Nephron progenitor cell (in vitro differentiated cells): ENCODE measurements around the gene CCL8.

Source experiments
- DNase-seq: peaks from one replicate; pipeline ENCODE4 v3.0.0; 2021
- H3K27ac Mint-ChIP-seq: 2 replicates; pipeline ENCODE4 v1.8.0; 2021; ENCODE audit warnings: mild to moderate bottlenecking, moderate library complexity, mixed read lengths
- H3K27me3 Mint-ChIP-seq: 2 replicates; pipeline ENCODE4 v1.8.0; 2021; ENCODE audit warnings: mild to moderate bottlenecking, low read depth, mixed read lengths; ENCODE audit not compliant: poor library complexity
- H3K36me3 Mint-ChIP-seq: 2 replicates; pipeline ENCODE4 v1.8.0; 2021; ENCODE audit warnings: low read depth, mixed read lengths
- H3K4me1 Mint-ChIP-seq: 2 replicates; pipeline ENCODE4 v1.8.0; 2021; ENCODE audit warnings: mixed read lengths
- H3K4me3 Mint-ChIP-seq: 2 replicates; pipeline ENCODE4 v1.8.0; 2021; ENCODE audit warnings: mild to moderate bottlenecking, moderate library complexity, mixed read lengths
- H3K9me3 Mint-ChIP-seq: 2 replicates; pipeline ENCODE4 v1.8.0; 2021; ENCODE audit warnings: mild to moderate bottlenecking, moderate library complexity, mixed read lengths
- CTCF ChIP-seq: fragments of 200-600 bp; sonication (generic); IDR thresholded peaks from 2 replicates; pipeline ENCODE4 v1.5.0; 2021; ENCODE audit warnings: antibody characterized with exemption

The CCL8 gene

DNA sequence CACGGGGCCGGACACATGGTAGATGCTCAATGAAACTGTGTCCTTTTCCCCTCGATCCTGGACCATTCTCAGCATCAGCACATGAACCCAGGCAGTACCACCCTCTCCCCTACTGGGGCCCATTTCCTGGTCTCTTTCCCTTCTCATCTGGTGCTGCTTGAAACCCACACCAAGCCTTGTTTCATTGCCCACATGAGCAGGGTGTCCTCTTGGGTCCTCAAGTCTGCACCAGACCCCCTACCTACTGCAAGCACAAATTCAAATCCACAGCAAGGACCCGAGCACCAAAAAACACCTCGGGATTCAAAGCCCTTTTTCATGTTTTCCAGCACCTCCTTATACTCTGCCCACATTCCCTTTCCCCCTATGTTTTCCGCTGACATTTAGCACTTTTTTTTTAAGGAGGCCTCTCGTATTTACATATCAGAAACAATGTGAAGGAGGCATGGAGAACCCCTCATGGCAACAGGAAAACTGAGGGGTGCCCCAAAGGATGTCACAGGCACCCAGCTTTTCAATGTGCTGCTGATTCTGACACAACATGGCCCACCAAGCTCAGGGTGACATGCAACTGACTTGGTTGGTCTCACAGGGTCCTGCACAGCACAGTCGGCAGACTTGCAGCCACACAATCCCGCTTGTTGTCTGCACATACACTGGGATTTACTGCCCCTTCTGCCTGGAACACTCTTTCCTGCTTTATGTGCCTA, 48.4 kb downstream of the CCL8 start:
- no peak for DNase-seq
- no peak overlapping the region for H3K4me3 Mint-ChIP-seq
- no peaks in the 10 kb centered on the region for H3K9me3 Mint-ChIP-seq
- peaks cover 19% of the 10 kb centered on the region for H3K27me3 Mint-ChIP-seq
- TF ChIP-seq CTCF, result no peak
- H3K36me3 Mint-ChIP-seq, result no peaks in the 10 kb centered on the region
- peaks cover 17% of the 10 kb centered on the region for H3K4me1 Mint-ChIP-seq
- no peak overlapping the region for H3K27ac Mint-ChIP-seq

DNA sequence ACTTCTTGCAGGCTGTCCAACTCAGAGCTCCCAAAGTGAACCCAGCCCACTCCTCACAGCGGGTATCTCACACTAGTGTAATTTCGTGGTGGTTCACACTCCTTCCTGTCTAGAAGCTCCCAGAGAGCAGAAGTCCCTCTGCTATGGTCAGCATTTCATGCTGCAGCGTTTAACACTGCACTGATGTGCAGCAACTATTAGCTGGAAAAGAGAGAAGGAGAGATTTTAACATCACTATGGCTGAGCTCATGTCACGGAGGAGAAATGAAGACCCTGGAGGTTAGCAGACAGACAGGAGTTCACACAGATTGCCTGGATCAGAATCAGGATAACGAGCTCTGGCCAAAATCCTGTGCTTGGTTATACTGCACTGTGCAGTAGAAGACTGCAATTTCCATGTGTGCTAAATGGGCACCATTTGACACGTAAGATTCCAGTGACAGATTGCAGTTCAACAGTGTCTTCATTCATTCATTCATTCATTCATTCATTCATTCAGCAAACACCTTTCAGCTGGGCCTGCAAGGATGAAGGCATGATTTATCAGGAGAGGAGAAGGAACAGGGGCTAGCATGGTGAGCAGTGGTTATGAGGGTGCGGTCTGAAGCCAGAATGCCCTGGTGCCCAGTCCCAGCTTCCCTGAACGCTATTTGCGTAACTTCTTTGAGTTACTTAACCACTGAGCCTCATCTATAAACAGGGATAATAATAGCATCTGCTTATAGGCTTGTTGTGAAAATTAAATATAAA, 49.1 kb downstream of the CCL8 start:
- Mint-ChIP-seq H3K36me3 (no peaks in the 10 kb centered on the region), H3K4me1 (peaks cover 17% of the 10 kb centered on the region), H3K4me3 (no peak overlapping the region), H3K27ac (no peak overlapping the region), H3K27me3 (peaks cover 13% of the 10 kb centered on the region), H3K9me3 (no peaks in the 10 kb centered on the region)
- no peak for TF ChIP-seq CTCF
- DNase-seq, result no peak

GRCh38 chr17:34368946-34369500, 49.8 kb downstream of the CCL8 start:
- H3K27ac Mint-ChIP-seq, result no peak overlapping the region

DNA sequence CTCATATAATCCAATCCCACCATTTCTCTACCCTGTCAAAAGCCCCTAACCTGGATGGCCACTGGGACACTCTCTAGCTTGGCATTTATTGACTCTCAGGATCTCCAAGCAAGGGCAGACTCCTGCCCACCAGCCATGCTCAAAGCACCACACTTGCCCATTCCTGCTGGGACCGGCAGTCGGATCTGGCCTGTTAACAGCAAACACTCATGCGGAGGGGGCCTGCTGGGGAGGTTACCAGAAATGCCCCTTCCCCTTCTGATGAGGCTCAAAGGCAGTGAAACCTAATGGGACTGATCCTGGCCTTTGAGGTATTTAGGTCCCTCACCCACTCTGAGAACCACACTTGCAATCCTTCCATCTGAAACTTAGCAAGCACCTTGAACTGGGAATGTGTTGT, 50.3 kb downstream of the CCL8 start:
- no peaks in the 10 kb centered on the region for H3K36me3 Mint-ChIP-seq
- no peak overlapping the region for H3K4me3 Mint-ChIP-seq
- H3K9me3 Mint-ChIP-seq, result no peaks in the 10 kb centered on the region
- no peak overlapping the region for H3K27ac Mint-ChIP-seq
- no peak for DNase-seq
- H3K27me3 Mint-ChIP-seq, result peaks cover 15% of the 10 kb centered on the region
- peaks cover 17% of the 10 kb centered on the region for H3K4me1 Mint-ChIP-seq
- TF ChIP-seq CTCF, result no peak

More at GRCh38 chr17:34368946-34369500, 49.8 kb downstream of the CCL8 start:
- no peak for DNase-seq
- Mint-ChIP-seq H3K27me3 (peaks cover 15% of the 10 kb centered on the region), H3K9me3 (no peaks in the 10 kb centered on the region), H3K4me3 (no peak overlapping the region), H3K4me1 (peaks cover 17% of the 10 kb centered on the region), H3K36me3 (no peaks in the 10 kb centered on the region)
- TF ChIP-seq CTCF, result no peak

DNA sequence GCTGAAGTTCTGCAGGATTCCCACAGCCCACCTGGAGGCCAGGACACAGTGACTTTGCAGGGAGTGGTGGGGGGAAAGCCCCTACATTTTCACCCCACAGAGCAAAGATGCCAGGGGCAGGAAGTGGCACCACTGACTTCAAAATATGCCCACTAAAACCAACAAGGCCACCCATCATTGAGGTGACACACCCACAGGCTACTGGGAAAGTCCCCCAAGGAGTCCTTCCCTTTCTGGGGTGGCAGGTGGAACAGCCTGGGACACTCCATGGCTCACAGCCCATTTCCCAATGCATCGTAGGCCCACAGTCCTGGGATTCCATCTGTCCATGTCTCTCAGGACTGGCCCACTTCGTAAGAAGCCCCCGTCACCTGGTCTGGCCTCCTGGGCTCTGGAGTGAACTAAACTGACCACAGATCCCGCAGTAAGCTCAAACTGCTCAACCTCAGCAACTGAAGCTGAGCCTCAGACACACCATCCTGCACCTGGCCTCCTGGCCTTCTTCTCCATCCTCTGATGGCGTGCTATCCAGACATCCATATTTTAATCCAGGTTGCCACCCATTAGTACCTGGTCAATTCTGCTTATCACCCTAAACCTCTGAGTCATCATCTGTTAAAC, 51.3 kb downstream of the CCL8 start:
- TF ChIP-seq CTCF, result no peak
- H3K36me3 Mint-ChIP-seq, result no peaks in the 10 kb centered on the region
- no peak for DNase-seq
- H3K27me3 Mint-ChIP-seq, result peaks cover 15% of the 10 kb centered on the region
- no peaks in the 10 kb centered on the region for H3K9me3 Mint-ChIP-seq
- no peak overlapping the region for H3K27ac Mint-ChIP-seq
- no peak overlapping the region for H3K4me3 Mint-ChIP-seq
- peaks cover 17% of the 10 kb centered on the region for H3K4me1 Mint-ChIP-seq
